SKM-1 treated with dmso at 0.1 percent for 144 hours (cell line): Measurements from ENCODE around the gene DCAF12L1.

Source experiments
- DNase-seq: peaks from one replicate; lab custom pipeline; 2025; ENCODE audit not compliant: unreplicated experiment; lab: John Stamatoyannopoulos, UW

Gene DCAF12L1

DNA sequence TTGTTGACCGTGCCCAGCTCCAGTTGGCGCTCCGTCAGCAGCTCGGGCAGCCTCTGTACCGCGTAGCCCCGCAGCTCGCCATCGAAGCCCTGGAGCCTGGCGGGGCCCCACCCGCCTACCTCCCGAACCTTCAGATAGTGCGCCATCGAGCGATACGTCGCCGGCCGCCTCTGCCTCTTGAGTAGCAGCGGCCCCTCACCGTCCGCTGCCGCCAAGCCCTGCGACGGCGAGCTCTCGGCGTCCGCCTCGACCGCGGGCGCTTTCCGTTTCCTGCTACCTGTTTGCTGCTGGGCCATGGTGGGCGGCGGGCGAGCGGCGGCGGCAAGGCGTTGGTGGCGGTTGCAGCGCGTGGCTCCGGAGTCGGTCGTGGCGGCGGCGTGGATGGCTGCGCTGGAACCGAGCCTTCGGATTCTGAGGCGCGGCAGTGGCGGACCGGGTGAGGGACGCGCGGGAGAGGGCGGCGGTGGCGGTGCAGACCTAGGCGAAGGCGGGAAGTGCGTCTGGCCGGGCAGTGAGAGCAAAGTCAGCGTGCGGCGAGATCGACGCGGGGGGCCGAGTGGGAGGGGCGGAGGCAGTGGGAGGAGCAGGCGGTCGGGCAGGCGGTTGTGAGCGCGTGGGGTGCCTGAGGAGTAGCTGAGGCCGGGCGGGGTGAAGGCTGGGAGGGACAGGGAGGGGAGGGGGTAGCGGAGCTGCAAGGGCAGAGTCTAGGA is at the start of gene DCAF12L1:
DCAF12L1 (minus strand) TSS at position 502 of the 710 bp plus-strand sequence; CDS start at position 296, 206 bp downstream.
- DNase-seq = no peak

DNA sequence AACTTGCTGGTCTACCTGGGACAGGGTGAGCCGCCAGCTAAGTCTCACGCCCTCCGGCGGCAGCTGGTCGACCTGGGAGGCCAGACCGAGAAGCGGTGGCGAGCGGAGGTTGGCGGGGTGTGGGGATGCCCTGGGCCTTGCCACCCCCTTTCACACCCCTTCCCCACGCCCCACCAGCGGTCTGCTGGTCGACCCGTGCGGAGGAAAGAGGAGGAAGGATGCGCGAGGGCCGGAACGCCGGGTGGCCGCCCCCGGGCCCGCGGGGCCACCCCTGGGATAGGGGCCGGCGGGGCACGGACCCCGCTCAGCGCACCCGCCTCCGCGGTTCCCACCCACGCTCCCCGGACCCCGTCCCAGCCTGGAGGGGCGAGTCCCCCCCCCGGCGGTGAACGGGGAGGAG is 28.3 kb upstream of the DCAF12L1 start:
- DNase-seq = no peak

DNA sequence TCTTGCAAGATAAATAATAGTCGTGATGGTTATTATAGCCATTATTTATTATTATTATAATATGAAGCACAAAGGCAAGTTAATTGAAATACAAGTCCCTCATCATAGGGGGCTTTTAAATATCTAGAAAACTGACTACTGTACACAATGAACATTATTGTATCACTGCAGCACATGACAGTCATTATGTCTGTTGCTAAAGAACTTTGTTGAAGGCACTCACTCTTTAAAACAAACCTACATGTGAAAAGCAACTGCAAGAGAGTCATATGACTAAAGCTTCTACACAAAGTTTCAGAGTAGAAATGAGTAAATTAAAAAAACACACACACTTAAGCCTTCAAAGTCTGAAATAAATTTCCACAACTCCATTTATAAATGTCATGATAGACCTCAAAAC is 23.3 kb upstream of the DCAF12L1 start:
- DNase-seq = no peak

DNA sequence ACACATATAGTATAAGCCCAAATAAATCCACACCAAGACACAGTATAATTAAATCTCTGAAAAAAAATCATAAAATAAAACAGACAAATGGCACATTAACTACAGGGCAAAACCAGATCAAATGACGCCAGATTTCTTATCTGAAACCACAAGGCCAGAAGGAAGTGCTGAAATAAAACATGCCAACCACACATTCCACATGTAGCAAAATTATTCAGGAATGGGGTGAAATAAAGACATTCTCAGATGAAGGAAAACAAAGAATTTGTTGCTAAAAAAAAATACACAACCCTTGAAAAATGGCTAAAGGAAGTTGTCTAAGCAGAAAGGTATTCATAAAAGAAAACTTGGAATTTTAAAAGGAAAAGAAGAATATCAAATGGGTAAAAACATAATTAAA is 4.5 kb upstream of the DCAF12L1 start:
- DNase-seq = no peak

DNA sequence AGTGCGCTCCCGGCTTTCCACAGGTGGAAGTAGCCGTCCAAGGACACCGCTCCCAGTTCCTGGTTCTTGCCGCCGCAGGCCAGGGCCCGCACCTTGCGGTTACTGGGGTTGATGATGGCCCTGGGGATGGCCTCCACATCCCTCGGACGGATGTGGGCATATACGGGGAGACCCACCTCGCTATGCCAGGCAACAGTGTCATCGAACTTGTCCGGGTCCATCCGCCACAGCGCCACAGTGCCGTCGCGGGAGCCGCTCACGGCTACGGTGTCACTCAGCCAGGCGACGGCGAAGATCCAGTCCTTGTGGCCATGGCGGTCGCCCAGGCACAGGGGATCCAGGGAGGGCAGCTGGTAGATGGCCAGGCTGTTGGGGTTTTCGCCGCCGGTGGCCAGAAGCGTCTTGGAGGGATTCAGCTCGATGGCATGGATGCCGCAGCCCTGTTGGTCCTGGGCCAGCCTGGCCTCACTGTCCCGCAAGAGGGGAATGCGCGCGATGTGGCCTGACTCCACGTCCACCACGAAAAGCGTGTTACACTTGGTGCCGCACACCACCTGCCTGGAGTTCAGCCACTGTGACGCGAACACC is 795 bp downstream of the DCAF12L1 start:
- no peak for DNase-seq

DNA sequence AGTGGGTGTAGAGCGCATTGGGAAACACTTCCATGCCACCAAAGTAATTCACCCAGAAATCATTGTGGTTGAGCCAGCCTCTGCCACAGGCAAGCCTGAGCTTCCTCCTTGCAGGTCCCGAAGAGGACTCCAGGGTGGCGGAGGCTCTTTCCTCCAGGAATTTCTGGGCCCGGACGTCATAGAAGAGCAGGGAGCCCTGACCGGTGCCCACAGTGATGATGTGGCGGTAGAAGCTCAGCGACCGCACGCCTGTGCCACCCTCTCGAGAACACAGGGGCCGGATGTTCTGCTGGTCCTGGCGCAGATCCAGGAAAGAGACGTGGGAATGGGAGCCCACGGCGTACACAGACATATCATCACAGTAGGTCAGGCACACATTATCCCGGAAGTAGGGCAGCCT is 1.3 kb downstream of the DCAF12L1 start:
- DNase-seq = no peak

DNA sequence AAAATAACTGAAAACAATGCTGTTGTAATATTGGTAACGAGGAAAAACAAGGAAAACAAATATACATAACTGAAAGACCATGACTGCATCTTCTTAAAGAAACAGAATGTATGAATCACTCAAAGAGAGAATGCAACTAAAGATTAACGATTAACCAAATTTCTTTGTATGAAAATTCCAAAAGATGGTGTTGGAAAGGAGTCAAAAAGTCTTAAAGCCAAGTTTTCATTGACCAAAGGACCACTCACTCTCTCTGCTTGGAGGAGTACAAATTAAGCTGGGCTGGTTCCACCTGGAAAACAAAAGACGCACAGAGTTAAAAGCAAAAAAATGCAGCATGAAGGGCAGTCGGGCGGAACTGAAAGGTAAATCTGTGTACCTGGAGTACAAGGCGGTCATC is 1.8 kb downstream of the DCAF12L1 start:
- DNase-seq = no peak

DNA sequence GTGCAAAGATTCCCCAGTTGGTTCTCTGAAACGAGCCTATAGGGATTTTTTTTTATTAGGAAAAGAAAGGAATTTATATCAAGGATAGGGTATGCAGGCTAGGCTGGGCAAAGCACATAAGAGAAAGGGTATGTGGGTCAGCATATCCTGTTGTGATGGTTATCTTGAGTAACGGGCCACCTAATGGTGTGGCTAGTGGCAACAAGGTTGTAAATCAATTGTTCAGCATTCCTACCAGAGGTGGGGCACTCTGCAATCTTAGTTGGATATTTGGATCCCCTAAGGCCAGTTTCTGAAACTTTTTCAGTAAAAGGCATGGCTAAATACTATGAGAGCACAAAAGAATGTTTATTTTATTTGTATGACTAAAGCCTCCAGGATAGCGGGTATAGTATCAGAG is 42.7 kb downstream of the DCAF12L1 start:
- DNase-seq = no peak
